Measurements from ENCODE around the gene THSD4. TPM values are rescaled to one million over a fixed set of nuclear protein-coding genes. Genes with fewer than 3 reads are reported as not detected.

The THSD4 gene
- total RNA-seq, 6 experiments from 2014 or later: 5.2 to 21.8 (median 13.7) TPM

GRCh38 chr15:71329041-71329440 is 213.8 kb downstream of the THSD4 start:
- Histone ChIP-seq H3K9me3 (no peaks in the 10 kb centered on the region), H3K4me3 (no peak overlapping the region), H3K36me3 (no peaks in the 10 kb centered on the region), H3K4me1 (peaks cover 0 to 34% (median 12%) of the 10 kb centered on the region in 4 donors), H3K27ac (peak overlapping the region; percentile 80 to 84 (median 80)), H3K27me3 (no peaks in the 10 kb centered on the region)
- intact Hi-C loops (cut with DNase I): no loop called here
- DNase-seq: no peak
- TF ChIP-seq, protein P1, sequence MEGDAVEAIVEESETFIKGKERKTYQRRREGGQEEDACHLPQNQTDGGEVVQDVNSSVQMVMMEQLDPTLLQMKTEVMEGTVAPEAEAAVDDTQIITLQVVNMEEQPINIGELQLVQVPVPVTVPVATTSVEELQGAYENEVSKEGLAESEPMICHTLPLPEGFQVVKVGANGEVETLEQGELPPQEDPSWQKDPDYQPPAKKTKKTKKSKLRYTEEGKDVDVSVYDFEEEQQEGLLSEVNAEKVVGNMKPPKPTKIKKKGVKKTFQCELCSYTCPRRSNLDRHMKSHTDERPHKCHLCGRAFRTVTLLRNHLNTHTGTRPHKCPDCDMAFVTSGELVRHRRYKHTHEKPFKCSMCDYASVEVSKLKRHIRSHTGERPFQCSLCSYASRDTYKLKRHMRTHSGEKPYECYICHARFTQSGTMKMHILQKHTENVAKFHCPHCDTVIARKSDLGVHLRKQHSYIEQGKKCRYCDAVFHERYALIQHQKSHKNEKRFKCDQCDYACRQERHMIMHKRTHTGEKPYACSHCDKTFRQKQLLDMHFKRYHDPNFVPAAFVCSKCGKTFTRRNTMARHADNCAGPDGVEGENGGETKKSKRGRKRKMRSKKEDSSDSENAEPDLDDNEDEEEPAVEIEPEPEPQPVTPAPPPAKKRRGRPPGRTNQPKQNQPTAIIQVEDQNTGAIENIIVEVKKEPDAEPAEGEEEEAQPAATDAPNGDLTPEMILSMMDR (IDR thresholded peaks at IDR 0.05): no peak
- no peak for TF ChIP-seq POLR2A (IDR thresholded peaks at IDR 0.05)
- 46% methylated on average over 8 of the region's 8 CpGs for whole genome bisulfite sequencing (ENCODE audit: insufficient coverage, low coverage, low lambda C conversion rate, missing lambda C conversion rate)
- peak; percentile 8 to 27 (median 24) for ATAC-seq

DNA sequence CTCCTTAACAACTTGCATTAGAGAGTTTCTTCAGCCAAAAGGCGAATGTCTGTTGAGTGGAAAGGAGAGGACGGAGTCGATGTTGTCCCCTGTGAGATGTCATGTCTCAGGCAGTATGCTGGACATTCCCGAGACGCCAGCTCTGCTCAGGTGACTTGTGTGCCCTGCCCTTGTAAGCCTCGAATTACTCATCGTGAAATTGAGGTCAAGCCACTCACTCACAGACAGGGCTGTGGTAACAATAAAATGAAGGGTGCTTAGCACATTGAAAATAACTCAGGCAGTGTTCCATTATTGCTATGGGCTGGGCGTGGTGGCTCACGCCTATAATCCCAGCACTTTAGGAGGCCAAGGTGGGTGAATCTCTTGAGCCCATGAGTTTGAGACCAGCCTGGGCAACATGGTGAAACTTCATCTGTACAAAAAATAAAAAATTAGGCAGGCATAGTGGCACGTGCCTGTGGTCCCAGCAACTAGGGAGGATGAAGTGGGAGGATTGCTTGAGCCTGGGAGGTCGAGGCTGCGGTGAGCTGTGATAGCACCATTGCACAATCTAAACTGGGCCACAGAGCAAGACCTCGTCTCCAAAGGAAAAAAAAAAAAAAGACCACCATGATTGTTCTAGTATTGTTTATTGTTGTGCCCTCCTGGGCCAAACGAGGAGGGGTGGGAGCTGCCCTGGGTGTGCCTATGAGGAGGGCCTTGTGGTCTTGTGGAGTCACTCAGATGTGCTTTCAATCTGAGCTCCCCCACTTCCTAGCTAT is 214.4 kb downstream of the THSD4 start:
- TF ChIP-seq, protein P1 (IDR thresholded peaks at IDR 0.05): no peak
- no peak for TF ChIP-seq POLR2A (IDR thresholded peaks at IDR 0.05)
- Histone ChIP-seq H3K36me3 (no peaks in the 10 kb centered on the region), H3K4me1 (peaks cover 0 to 34% (median 12%) of the 10 kb centered on the region in 4 donors), H3K27ac (peak overlapping the region; percentile 80 to 84 (median 80)), H3K4me3 (no peak overlapping the region), H3K27me3 (no peaks in the 10 kb centered on the region), H3K9me3 (no peaks in the 10 kb centered on the region)
- ATAC-seq (peak; percentile 16 to 74 (median 36)), DNase-seq (peak in 1 of 3 donors; percentile 44)
- intact Hi-C loops (cut with DNase I): no loop called here
- 54% methylated on average over 14 of the region's 14 CpGs for WGBS (ENCODE audit: insufficient coverage, low coverage, low lambda C conversion rate, missing lambda C conversion rate)

DNA sequence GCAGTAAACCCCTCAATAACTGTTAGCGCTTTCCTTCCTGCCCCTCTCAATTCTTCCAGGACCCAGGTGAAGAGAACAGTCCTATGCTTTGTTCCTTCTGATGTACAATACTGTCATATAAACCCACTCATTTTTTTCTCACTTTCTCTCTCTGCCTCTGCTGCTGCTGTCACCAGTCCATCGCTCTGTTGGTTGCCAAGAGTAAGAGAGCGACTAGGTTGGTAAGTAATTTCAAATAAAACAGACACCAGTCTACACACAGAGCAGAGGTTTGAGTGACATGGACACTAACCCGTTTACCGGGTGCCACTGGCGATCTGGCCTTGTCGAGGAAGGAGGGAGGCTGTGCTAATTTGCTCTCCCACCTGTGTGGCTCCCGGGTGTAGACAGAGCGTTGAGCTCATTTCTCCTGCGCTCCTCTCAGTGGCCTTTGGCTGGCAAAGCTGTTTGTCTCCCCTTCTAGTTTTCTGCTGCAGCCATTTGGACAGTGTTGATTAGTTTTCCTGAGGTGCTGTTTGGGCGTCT is 215.4 kb downstream of the THSD4 start:
- H3K9me3 ChIP-seq: no peaks in the 10 kb centered on the region
- intact Hi-C loops (cut with DNase I): no loop called here
- no peak overlapping the region for H3K27ac ChIP-seq
- no peaks in the 10 kb centered on the region for H3K27me3 ChIP-seq
- WGBS (ENCODE audit: insufficient coverage, low coverage, low lambda C conversion rate, missing lambda C conversion rate): 63% methylated on average over 9 of the region's 11 CpGs
- no peak overlapping the region for H3K4me3 ChIP-seq
- no peaks in the 10 kb centered on the region for H3K36me3 ChIP-seq
- H3K4me1 ChIP-seq: peaks cover 0 to 34% (median 12%) of the 10 kb centered on the region in 4 donors
- peak in 2 of 4 donors; percentile 7 to 12 for ATAC-seq
- no peak for TF ChIP-seq POLR2A (IDR thresholded peaks at IDR 0.05)
- TF ChIP-seq, protein P1 (IDR thresholded peaks at IDR 0.05): no peak
- no peak for DNase-seq

DNA sequence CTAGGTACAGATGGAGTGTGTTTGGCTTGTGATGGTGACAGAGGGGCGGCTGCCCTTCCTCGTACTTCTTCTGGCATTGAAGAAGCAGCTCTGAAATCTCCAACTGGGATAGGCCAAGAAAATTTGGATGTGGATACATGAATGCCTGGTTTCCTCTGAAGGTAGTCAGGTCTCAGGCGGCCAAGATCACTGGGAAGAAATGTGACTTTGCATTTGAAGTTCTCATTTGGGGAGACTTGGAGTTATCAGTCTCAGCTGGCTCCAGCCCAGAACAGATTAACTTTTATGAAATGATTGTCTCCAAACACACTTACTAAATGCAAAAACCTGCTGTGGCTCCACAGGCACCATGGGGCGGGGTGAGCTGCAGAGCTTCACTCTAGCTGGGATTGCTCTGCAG is 215.9 kb downstream of the THSD4 start:
- Histone ChIP-seq H3K9me3 (no peaks in the 10 kb centered on the region), H3K27ac (no peak overlapping the region), H3K4me3 (no peak overlapping the region), H3K36me3 (no peaks in the 10 kb centered on the region), H3K27me3 (no peaks in the 10 kb centered on the region), H3K4me1 (peaks cover 0 to 34% (median 12%) of the 10 kb centered on the region in 4 donors)
- ATAC-seq: no peak
- TF ChIP-seq, protein P1 (IDR thresholded peaks at IDR 0.05): no peak
- TF ChIP-seq POLR2A (IDR thresholded peaks at IDR 0.05): no peak
- WGBS (ENCODE audit: insufficient coverage, low coverage, low lambda C conversion rate, missing lambda C conversion rate): 86% methylated on average over 3 of the region's 4 CpGs
- intact Hi-C loops (cut with DNase I): no loop called here
- DNase-seq: no peak
